Body of pancreas (tissue), 4 donors: ENCODE measurements around the gene DOK1.

Experiments used
- POLR2A ChIP-seq, 3 donors: fragments of 450-650 bp; IDR thresholded peaks; one replicate each; pipeline ENCODE4 v1.6.1; 2016; ENCODE audit warnings: antibody characterized with exemption in 3 of 3, mild to moderate bottlenecking in 2 of 3
- TF ChIP-seq, protein P1 (sequence below), 7 experiments: fragments of 450-650 bp in 4 of 7; fragments of 200-600 bp in 3 of 7; sonication (generic) in 3 of 7; IDR thresholded peaks; one replicate each; pipeline ENCODE4 v1.5.1; 2016 to 2019; ENCODE audit warnings: antibody characterized with exemption in 7 of 7

DNA sequence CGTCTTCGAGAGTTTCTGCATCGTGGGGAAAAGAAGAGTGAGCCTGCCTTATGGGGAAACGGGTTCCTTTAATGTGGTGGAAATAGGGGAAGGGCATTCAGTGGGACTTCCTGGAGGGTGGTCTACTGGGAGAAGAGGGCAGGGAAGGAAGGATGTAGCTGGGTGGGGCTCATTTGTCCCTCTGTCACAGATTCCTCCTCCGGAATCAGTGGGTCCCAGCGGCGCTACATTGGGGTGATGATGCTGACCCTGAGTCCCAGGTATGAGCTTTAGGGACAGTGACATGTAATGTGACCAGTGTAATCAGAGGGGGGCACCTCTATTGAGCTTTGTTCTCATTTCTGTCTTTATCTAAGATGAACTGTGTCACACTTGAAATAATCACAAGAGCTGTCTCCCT is 22.9 kb upstream of the DOK1 start:
- TF ChIP-seq, protein P1, sequence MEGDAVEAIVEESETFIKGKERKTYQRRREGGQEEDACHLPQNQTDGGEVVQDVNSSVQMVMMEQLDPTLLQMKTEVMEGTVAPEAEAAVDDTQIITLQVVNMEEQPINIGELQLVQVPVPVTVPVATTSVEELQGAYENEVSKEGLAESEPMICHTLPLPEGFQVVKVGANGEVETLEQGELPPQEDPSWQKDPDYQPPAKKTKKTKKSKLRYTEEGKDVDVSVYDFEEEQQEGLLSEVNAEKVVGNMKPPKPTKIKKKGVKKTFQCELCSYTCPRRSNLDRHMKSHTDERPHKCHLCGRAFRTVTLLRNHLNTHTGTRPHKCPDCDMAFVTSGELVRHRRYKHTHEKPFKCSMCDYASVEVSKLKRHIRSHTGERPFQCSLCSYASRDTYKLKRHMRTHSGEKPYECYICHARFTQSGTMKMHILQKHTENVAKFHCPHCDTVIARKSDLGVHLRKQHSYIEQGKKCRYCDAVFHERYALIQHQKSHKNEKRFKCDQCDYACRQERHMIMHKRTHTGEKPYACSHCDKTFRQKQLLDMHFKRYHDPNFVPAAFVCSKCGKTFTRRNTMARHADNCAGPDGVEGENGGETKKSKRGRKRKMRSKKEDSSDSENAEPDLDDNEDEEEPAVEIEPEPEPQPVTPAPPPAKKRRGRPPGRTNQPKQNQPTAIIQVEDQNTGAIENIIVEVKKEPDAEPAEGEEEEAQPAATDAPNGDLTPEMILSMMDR (IDR thresholded peaks at IDR 0.05), result no peak
- TF ChIP-seq POLR2A (IDR thresholded peaks at IDR 0.05), result no peak
